HG03565 (cell line): ENCODE data around the gene CALB2.

ENCODE experiments used
- ATAC-seq: cut with Tn5 transposase; IDR thresholded peaks from one replicate; pipeline ENCODE4 v1.9.1; 2021; ENCODE audit warnings: mild to moderate bottlenecking, moderate library complexity; ENCODE audit not compliant: unreplicated experiment

Gene CALB2

DNA sequence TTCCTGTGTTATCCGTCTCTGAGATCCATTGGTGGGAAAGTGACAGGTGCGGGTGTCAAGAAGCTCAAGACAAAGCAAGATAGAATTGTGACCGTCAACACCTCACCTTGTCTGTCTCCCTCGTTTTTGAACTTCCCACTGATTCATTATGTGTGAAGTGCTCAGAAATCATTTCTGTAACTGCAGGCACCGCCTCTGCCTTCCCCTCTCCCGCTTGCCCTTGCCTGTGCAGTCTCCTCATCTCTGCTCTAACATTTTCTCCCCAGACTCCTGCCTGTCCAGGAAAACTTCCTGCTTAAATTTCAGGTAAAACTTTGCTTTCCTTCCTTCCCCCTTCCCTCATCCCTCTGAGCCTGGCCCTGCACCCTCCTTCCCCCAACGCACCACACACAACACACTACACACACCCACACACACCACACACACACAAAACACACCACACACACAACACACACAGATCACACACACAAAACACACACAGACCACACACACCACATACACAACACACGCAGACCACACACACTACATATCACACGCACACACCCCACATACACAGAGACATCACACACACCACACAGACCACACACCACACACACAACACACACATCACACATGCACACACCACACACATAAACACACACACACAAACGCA, 25.7 kb downstream of the CALB2 start:
- no peak for ATAC-seq

DNA sequence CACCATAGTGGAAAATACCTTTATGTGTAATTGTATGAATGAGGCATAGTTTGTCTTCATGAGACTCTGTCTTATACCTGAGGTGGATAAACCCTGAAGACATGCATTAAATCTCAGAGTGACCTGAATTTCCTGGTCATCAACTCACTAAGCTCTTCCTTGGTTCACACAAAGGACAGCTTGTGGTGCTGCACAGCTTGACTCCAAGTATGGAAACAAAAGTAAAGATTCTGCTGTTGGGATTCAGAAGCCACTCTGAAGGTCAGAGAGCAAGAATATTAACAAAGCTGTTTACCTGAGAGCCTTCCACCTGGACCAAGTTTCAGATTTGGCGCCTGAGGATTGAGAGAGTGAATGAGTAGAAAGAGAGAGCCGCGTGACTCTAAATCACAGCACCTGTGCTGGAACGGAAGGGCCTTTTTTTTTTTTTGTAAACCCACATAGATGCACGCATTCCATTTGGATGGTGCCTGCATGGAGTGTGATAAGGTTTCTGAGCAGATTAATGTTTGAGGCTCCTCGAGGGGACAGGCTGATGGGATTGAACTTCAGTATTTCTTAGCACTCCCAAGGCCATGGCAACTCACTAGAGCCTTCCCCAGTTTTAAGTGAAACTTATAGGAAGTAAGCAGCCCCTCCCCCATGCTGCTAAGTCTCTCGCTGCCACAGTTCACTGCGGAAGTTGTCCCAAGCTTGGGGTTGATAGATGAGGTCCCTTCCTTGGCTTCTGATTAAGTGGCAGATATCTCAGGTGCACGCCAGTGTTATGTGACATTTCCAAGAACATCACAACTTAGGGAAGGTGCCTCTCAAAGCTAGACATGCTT, 28.7 kb downstream of the CALB2 start:
- no peak for ATAC-seq

DNA sequence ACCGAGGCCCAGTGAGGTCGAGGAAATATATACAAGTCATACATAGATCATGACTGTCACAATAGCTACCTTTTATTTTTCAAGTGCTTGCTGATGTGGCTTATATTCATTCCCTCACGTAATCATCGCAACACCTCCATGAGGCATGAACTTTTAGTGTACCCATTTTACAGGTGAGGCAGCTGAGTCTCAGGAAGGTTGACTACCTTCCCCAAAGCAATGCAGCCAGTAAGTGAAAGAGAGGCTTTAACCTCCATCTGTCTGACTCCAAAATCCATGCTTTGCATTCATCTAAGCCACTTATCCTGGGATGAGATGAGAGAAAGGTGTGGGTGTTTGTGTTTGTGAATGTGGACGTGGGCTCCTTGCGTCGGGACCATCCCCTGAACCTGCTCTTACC, 30.8 kb downstream of the CALB2 start:
- ATAC-seq: no peak

DNA sequence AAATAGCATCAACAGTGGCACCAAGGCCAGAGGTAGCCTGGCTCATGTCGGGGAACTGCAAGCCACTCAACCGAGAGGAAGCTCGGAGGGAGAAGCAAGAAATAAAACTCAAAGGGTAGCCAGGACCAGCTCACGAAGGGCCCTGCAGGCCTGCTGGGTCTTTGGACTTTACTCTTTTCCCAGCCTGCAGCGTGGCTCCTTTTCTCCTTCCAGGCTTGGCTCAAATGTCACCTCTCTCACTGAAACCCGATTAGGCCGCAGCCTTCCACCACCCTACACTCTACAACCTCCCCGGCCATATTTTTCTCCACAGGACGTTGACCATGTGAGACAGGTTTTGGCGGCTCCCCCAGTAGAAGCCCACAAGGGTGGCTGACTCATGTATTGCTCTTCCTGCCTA, 38.1 kb downstream of the CALB2 start:
- no peak for ATAC-seq

DNA sequence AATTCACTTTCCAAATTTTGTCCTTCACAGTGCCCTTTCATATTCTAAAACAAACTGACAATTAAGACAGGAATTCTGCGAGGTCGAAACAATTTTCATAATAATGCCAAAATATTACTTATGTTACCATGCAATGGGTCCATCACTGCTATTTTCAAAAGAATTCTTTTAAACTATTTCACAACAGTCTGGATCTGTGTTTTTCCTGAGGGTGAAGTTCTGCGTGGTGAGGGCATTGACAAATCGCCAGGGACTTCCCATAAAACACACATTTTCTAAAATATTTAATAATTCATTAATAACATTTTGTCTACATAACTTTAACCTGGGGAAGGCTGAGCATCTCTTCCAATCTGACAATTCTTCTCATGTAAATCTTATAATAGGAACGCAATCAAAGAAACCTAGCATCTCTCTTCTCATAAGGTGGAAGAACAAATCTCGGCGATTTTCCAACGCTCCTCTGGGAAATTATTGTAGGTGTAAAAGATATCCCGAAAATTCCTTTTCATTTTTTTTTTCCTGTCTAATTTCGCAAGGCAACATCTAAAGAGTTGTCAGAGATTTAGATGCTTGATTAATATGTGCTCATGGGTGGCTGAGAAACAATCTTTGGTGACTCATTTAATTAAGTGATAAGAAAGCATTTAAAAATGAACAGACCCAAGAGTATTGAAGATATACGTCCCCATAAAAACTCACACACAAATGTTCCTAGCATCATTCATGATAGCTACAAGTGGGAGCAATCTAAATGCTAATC, 41.5 kb downstream of the CALB2 start:
- no peak for ATAC-seq

DNA sequence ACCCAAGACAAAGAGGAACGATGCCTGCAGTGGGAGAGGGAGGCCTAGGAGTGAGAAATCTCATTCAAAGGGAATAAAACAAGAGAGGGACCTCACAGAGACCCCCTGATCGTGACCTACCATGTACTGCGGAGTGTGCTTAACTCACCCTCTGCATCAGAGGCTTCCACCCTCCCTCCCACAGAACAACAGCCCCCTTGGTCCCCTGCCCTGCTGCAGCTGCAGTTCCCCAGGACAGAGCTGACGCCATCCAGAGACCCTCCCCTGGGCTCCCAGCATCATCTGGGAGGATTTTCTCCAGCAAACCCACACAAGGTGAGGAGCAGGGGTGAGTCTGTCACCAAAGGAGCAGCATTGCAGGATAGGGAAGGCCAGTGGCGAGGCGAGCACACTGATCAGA, 43.5 kb downstream of the CALB2 start:
- ATAC-seq: no peak

DNA sequence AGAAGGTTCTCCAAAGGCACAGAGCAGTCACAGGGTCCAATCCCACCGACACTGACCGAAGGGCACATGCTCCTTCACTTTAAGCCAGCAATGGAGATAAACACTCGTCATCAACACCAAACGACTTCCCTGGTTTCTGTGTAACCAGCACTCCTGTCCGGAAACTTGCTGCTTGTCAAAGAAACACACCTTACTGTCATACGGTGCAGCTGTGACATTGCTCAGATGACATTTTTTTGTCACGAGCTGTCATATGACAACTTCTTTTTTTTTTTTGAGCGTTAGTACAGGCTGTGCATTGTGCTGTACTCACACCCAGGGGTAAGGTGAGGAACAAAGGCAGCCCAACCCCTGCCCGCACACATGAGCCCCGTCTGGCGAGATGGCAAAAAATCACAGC, 44.2 kb downstream of the CALB2 start:
- no peak for ATAC-seq

GRCh38 chr16:71404364-71404763, 45.8 kb downstream of the CALB2 start:
- no peak for ATAC-seq

GRCh38 chr16:71406316-71406715, 47.8 kb downstream of the CALB2 start:
- ATAC-seq: no peak

- no peak for ATAC-seq
Observed at GRCh38 chr16:71406724-71407123, 48.2 kb downstream of the CALB2 start.

DNA sequence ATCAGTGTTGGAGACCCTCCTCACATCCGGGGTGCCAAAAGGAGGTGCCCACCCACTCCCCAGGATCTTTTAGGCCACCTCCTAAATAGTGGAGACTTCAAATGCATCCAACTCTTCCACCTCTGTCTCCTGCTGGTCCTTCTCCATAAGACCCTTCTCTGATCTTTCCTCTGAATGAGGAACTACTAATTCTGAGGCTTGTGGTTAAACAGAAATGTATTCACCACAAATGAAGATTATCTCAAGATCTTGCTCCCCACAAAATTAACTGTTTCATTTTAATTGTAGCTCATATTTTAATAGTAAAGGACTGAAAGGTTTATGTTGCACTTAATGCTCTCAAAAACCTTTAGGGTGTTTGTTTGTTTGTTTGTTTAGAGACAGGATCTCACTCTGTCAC, 49.2 kb downstream of the CALB2 start:
- no peak for ATAC-seq

GRCh38 chr16:71408536-71408935, 50.0 kb downstream of the CALB2 start:
- no peak for ATAC-seq

DNA sequence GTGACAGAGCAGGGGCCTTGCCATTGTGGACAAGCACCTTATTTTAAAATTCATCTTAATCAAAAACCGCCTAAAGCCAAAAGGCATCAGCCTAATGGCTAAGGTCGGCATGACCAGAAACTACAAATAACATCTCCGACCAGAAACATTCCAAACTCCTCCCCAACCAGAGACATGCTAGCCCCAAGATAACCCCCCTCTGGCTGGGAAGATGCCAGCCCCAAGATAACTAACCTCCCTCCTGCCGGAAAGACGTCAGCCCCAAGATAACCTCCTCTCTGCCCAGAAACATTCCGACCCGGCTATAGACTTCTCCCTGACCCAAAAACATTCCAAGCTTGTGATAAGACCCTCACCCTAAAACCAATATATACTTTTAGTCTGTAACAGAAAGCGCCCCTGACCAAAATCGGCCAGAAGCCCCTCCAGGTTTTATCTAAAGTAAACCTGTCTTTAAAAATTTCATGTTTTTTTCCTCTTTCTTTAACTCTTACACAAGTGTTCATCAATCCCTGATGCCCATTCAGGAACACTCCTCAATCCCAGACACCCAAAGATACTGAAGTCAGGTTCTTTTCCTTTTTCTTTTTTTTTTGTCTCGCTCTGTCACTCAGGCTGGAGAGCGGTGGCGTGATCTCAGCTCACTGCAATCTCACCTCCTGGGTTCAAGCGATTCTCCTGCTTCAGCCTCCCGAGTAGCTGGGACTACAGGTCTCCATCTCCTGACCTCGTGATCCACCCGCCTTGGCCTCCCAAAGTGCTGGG, 50.7 kb downstream of the CALB2 start:
- ATAC-seq: no peak

GRCh38 chr16:71410146-71410545, 51.6 kb downstream of the CALB2 start:
- no peak for ATAC-seq

DNA sequence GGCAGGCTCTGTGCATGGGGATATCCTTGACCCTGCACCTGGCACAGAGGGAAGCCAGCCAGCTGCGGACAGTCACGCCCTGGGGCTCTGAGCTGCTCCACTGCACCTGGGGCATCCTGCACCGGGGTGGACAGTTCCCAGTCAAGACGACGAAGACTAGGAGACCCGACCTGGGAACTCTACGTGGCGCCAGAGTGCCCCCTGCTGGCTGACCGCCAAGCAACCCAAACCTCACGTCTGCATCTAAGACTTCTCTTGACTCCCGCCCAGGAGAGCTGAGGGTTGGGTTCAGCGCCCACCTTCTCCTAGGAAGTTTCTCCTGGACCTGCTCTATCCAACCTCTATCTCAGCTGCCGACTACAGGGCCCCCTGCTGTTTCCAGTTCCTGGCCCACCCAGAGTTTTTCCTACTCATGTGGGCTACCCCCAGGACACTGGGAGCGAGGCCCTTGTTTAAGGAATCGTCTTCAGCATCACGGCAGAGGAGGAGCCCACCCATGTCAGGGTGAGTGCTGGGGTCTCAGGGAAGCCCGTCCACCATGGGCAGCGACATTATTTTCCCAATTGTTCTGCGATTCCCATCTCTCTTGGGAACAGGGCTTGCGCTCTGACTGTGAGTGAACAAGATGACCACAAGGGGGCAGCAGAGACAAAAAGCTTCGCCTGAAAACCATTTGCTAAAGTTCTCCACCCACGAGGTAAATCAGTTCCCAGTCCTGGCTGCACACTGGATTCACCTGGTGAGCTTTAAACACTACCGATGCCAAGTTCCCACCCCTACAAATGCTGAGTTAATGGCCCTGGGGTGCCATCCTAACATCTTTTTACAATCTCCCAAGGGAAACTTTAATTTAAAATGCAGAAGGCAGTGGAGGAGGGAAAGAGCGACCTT, 54.0 kb downstream of the CALB2 start:
- ATAC-seq: no peak

GRCh38 chr16:71413341-71413740, 54.8 kb downstream of the CALB2 start:
- no peak for ATAC-seq

DNA sequence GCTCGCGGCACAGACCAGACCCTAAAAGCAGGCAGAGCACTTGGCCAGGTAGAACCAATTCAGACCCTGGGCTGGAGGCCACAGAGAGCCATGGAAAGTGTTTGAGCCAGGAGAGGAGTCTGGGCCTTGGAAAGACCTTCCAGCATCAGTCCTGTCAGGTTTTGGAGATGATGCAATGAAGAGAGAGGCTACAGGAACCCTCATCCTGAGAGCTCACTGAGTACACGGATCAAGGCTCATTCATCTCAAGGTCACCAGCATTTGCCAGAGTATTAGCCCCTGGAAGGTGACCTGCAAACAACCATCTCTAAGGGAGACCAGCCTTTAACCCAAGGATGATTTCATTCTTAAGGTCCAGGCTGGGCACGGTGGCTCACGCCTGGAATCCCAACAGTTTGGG, 55.5 kb downstream of the CALB2 start:
- ATAC-seq: no peak

GRCh38 chr16:71421911-71422310, 63.4 kb downstream of the CALB2 start:
- no peak for ATAC-seq

DNA sequence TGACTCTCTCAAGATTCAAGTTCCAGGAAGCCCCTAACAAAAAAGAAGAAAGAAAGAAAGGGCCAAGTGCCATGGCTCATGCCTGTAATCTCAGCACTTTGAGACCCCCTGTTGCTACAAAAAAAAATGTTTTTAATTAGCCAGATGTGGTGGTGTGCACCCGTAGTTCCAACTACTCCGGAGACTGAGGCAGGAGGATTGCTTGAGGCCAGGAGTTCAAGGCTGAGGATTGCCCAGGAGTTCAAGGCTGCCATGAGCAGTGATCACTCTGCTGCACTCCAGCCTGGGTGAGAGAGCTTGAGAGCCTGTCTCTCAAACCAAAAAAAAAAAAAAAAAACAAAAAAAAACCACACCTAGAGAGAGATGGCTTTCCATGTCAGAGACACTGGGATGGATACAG, 64.5 kb downstream of the CALB2 start:
- ATAC-seq: no peak

GRCh38 chr16:71423865-71424264, 65.3 kb downstream of the CALB2 start:
- no peak for ATAC-seq
